NCI-H2196 (cell line): ENCODE measurements around the gene RAD18.

Experiments
- DNase-seq: peaks from one replicate; lab custom pipeline; 2025; ENCODE audit not compliant: unreplicated experiment; lab: John Stamatoyannopoulos, UW

The RAD18 gene

GRCh38 chr3:8867646-8868045, 95.6 kb downstream of the RAD18 start:
- no peak for DNase-seq

- DNase-seq = no peak
These were observed 97.6 kb downstream of the RAD18 start for GRCh38 chr3:8865697-8866096.

GRCh38 chr3:8864402-8865350, 98.6 kb downstream of the RAD18 start:
- no peak for DNase-seq

GRCh38 chr3:8863891-8864290, 99.4 kb downstream of the RAD18 start:
- DNase-seq = no peak

GRCh38 chr3:8857720-8858367, 105.4 kb downstream of the RAD18 start:
- no peak for DNase-seq

- no peak for DNase-seq
These were observed 106.6 kb downstream of the RAD18 start for GRCh38 chr3:8856721-8857120.

- DNase-seq = no peak
These were observed 107.2 kb downstream of the RAD18 start for GRCh38 chr3:8856071-8856470.

GRCh38 chr3:8854656-8855055, 108.6 kb downstream of the RAD18 start:
- DNase-seq = no peak

GRCh38 chr3:8853081-8853480, 110.2 kb downstream of the RAD18 start:
- no peak for DNase-seq

- no peak for DNase-seq
These were observed 110.8 kb downstream of the RAD18 start for GRCh38 chr3:8852511-8852910.

- DNase-seq = no peak
These were observed 111.6 kb downstream of the RAD18 start for GRCh38 chr3:8851703-8852102.

GRCh38 chr3:8848696-8849131, 114.6 kb downstream of the RAD18 start:
- no peak for DNase-seq

- DNase-seq = no peak
These were observed 116.0 kb downstream of the RAD18 start for GRCh38 chr3:8847317-8847716.

- no peak for DNase-seq
These were observed 117.1 kb downstream of the RAD18 start for GRCh38 chr3:8846176-8846575.

- no peak for DNase-seq
These were observed 117.6 kb downstream of the RAD18 start for GRCh38 chr3:8845641-8846040.

- DNase-seq = no peak
These were observed 119.9 kb downstream of the RAD18 start for GRCh38 chr3:8843347-8843746.

- DNase-seq = no peak
These were observed 121.0 kb downstream of the RAD18 start for GRCh38 chr3:8842293-8842692.

GRCh38 chr3:8841472-8841871, 121.8 kb downstream of the RAD18 start:
- no peak for DNase-seq

- DNase-seq = no peak
These were observed 122.7 kb downstream of the RAD18 start for GRCh38 chr3:8840556-8840955.

GRCh38 chr3:8839607-8840325, 123.5 kb downstream of the RAD18 start:
- no peak for DNase-seq

- DNase-seq = no peak
These were observed 124.4 kb downstream of the RAD18 start for GRCh38 chr3:8838765-8839423.
